Right hindlimb (tissue), 1 donor: Measurements from ENCODE around the gene BACE1.
"Not testable (repeated sequence)": the region's sequence is repeated elsewhere in the genome, so short reads cannot be mapped to it uniquely, and the experiment has no call there.

ENCODE experiments used
- DNase-seq: peaks from one replicate; pipeline ENCODE4 v3.0.0-alpha.2; 2018

The BACE1 gene

DNA sequence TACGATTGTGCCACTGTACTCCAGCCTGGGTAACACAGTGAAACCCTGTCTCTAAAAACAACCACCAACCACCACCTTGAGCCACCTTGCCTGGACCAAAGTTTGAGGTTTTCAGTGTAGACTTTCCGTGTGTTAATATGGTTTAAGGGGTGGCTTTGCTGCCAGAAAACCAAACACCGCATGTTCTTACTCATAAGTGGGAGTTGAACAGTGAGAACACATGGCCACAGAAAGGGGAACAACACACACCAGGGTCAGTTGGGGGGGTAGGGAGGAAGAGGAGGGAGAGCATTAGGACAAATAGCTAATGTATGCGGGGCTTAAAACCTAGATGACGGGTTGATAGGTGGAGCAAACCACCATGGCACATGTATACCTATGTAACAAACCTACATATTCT, 43.9 kb downstream of the BACE1 start:
- not testable (repeated sequence) for DNase-seq

DNA sequence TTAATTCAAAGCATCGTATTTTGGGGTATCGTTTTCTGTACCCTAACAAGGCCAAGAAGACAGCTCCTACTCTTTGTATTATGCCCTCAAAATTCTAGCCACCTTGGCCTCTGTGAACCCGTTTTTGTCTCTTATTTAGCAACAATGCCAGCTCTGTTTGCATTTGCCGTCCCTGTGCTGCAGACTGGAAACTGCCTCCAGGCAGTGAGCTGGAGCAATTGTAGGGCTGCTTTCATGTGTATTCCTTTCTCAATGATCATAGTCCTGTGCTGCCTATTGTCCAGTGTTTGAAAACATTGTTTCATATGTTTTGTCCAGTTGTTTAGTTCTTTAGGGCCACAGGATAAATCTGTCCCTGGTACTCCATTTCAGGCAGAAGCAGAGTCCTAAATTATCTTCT, 44.8 kb downstream of the BACE1 start:
- no peak for DNase-seq

DNA sequence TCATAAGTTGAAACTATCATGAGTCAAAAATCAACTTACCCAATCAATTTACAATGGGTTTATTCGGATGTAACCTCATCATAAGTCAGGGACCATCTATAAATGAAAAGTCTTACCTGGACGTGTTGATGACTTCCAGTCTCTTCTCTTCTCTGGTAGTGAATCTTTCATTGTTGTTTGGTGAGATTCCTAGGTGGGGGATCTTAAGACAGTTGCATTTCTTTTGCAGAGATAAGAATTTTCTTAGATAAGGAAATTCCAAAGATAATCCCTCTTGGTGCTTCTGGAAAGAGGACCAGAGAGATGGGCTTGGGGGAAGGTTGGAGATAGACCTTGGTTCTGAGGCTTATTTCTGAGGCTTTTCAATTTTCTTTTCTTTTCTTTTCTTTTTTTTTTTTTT, 46.2 kb downstream of the BACE1 start:
- no peak for DNase-seq

DNA sequence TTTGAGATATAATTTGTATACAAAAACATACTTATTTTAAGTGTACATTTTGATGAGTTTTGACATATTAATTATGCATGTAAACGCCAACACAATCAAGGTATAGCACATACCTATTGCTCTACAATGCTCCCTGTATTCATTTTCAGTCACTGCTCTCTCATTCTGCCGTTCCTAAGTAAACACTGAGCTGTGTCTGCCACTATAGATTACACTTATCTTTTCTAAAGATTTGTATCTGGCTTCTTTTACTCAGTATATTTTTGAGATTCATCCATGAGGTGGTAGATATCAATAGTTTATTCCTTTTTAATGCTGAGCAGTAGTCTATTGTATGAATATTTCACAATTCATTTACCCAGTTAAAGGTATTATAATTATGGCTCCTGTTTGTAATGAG, 50.3 kb downstream of the BACE1 start:
- DNase-seq: no peak

DNA sequence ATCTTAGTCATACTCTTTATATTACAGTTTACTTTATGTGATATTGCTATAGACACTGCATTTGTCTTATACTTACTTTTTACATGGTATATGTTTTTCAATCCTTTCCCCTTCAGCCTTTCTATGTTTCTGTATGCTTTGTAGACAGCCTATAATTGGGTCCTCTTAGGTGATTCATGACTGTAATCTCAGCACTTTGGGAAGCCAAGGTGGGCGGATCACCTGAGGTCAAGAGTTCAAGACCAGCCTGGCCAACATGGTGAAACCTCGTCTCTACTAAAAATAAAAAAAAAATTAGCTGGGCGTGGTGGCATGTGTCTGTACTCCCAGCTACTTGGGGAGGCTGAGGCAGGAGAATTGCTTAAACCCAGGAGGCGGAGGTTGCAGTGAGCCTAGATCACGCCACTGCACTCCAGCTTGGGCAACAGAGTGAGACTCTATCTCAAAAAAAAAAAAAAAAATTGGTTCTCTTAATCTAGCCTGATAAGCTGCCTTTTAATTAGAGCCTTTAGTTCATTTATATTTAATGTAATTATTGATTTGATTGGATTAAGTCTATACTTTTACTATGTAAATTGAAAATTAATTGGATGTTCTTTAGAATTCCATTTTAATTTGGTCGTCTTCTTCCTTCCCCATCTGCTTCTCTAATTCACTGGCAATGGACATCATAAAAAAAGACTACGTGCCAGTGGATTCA, 51.3 kb downstream of the BACE1 start:
- not testable (repeated sequence) for DNase-seq

DNA sequence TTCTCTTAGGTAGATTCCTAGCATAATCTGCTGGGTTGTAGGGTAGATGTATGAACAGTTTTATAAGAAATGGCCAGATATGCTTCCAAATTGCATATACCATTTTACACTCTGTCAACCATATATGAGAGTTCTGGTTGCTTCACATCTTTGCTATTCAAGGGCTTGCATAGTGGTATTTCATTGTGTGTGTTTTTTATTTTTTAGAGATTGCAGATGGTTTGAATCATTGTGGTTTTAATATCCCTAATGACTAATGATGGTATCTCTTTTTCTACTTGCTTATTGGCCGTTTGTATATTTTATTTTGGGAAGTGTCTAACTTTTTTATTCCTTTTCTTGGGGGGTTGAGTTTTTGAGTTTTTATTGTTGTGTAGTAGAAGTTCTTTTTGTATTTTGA, 56.6 kb downstream of the BACE1 start:
- no peak for DNase-seq

GRCh38 chr11:117258576-117258975, 57.5 kb downstream of the BACE1 start:
- no peak for DNase-seq

DNA sequence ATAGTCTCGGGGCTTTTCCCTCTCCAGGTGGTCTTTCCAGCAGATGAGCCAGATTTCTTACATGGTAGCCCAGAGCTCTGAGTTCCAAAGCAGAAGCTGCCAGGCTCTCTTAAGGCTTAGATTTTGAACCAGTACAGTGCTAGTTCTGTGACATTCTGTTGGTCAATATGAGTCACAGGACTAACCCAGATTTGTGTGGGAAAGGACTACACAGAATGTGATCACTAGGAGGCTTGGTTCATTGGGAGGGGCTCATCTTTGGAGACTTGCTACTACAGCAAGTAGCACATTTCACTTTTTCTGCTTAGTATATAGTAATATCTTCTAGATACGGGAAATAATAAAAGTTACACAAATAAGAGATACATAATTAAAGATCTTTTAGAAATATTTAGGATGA, 59.5 kb downstream of the BACE1 start:
- no peak for DNase-seq

DNA sequence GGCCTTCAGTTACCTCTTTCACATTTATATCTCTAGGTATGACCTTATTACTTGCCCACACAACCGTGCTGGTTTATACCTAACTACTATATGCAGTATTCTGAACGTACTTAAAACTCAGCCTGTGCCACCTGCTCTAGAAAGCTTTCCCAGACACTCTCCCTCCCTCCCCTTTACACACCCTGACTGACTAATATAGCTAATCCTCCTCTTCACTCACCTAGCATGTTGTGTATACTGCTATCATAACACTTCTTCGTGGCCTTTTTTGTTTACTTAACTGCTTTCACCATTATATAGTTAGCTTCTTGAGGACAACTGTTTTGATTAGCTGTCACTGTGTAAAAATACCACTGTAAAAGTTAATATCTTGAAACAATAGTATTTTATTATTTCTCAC, 60.1 kb downstream of the BACE1 start:
- no peak for DNase-seq

GRCh38 chr11:117251506-117251905, 64.5 kb downstream of the BACE1 start:
- DNase-seq: no peak

DNA sequence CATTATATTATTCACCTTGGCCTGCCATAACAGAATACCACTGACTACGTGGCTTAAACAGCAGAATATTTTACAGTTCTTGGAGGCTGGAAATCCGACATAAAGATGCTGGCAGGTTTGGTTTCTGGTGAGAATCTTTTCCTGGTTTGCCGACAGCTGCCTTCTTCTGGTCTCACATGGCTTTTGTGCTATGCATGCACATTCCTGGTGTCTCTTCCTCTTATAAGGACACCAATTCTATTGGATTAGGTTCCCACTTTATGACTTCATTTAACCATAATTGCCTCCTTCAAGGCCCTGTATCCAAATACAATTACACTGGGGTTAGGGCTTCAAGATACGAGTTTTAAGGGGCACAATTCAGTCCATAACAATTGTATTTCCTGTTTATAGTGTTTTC, 66.5 kb downstream of the BACE1 start:
- no peak for DNase-seq

DNA sequence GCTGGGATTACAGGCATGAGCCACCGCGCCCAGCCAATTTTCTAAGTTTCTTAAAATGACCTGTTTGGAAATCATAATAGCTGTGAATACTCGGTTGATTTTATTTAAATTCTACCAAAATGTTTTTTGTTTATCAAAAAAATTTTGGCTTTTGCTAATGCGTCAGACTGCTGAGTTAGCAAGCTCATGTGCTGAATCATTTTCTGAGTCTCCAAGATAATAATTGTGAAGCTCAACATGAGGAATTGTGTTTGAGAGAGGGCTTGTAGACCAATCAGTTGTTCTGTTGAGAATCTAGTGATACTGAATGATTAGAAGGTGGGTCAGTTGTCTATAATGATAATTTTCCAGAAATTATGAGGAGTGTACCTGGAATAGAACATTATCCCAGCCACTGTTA, 67.7 kb downstream of the BACE1 start:
- DNase-seq: no peak

DNA sequence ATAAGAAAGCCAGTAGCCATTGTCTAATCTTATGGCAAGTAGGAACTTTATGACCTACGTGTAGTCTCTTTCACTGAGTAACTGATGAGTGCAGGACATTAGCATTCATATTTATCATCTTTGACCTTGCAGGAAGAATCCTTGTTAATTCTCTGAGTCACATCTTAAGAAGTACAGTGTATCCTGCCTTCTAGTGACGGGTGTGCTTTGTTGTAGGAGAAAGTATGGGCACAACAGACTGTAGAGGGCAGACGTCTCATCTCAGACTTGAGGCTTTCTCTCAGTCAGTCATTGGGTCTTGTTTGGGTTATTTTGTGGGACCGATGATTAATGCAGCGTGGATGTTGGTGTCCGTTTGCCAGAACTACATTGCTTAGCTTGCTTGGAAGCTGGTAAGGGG, 76.8 kb downstream of the BACE1 start:
- no peak for DNase-seq

- DNase-seq: no peak
Measured at GRCh38 chr11:117238221-117238620, 77.8 kb downstream of the BACE1 start.
